Measurements from ENCODE around the gene M1AP. TPM values are rescaled to one million over a fixed set of nuclear protein-coding genes. Genes with fewer than 3 reads are reported as not detected.

M1AP gene, protein sequence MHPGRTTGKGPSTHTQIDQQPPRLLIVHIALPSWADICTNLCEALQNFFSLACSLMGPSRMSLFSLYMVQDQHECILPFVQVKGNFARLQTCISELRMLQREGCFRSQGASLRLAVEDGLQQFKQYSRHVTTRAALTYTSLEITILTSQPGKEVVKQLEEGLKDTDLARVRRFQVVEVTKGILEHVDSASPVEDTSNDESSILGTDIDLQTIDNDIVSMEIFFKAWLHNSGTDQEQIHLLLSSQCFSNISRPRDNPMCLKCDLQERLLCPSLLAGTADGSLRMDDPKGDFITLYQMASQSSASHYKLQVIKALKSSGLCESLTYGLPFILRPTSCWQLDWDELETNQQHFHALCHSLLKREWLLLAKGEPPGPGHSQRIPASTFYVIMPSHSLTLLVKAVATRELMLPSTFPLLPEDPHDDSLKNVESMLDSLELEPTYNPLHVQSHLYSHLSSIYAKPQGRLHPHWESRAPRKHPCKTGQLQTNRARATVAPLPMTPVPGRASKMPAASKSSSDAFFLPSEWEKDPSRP
- 0.33 and 0.47 TPM in 2 replicates for polyA plus RNA-seq (2011; rRNA removed)
- polyA minus RNA-seq (2011; rRNA and poly(A)+ RNA removed), result 0.33 TPM in 1 of 2 replicates, not detected in the other

DNA sequence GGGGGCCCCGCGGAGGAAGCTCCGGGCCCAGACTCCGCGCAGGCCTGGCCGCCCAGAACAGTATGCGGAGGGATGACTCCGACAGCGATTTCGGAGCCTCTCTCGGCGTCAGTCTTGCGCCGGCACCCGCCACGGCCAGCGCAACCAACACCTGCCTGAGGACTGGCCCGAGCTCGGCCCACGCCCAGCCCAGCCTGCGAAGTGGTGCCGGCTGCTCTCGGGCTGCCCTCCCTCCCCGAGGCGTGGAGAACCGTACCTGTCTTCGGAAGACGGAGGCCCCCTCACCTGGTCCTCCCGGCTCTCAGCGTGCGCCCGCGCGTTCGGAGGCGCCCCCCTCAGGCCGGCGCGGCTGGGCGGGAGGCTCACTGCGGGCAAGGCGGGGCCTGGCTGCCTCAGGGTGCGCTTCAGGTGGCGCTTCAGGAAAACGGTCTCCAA is at the start of gene M1AP:
M1AP (minus strand) TSS at position 322 of the 435 bp plus-strand sequence. CDS start 8,055 bp downstream, outside the sequence.
- H3K4me3 ChIP-seq (ENCODE audit: low read depth, low read length), result peak within 1 kb of the TSS; percentile 24
- H3K36me3 ChIP-seq (ENCODE audit: control insufficient read depth, insufficient read depth, low read length), result no peaks in the 10 kb centered on the region
- no peak for TF ChIP-seq CTCF (IDR thresholded peaks at IDR 0.05; ENCODE audit: insufficient read depth, low read depth, low read length)
- POLR2A ChIA-PET, result no interaction called here
- DNase-seq (ENCODE audit: low read depth), result no peak
- H3K27me3 ChIP-seq (ENCODE audit: control insufficient read depth, insufficient read depth, low read length), result peaks cover 2% of the 10 kb centered on the region; the same call in 1 of the 2 replicates
- CTCF ChIA-PET, result interaction anchor here (1.2 kb wide), 1 partner anchor 17 kb away, joined by 4 read pairs; no protein-coding TSS in a partner anchor

DNA sequence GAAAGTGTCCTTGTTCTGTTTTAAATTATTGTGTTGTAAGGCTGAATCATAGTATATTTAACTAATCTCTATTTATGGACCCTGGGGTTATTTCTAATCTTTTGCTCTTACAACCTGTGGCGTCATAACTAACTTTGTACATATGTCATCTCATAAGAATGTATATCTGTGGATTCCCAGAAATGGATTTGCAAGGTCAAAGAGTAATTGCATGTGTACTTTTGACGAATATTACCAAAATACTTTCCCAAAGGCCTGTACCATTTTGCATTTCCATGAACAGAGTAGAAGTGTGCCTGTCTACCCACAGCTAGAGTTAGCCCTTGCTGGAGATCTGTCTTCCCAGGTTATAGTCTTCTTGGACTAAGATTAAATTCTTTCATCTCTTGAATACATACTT is 48.7 kb upstream of the M1AP start:
- DNase-seq (ENCODE audit: low read depth), result no peak
- POLR2A ChIA-PET, result no interaction called here
- no peak overlapping the region for H3K4me3 ChIP-seq (ENCODE audit: low read depth, low read length)
- CTCF ChIA-PET, result no interaction called here
- H3K36me3 ChIP-seq (ENCODE audit: control insufficient read depth, insufficient read depth, low read length), result no peaks in the 10 kb centered on the region
- peaks cover 6% of the 10 kb centered on the region for H3K27me3 ChIP-seq (ENCODE audit: control insufficient read depth, insufficient read depth, low read length)
- TF ChIP-seq CTCF (IDR thresholded peaks at IDR 0.05; ENCODE audit: insufficient read depth, low read depth, low read length), result no peak

DNA sequence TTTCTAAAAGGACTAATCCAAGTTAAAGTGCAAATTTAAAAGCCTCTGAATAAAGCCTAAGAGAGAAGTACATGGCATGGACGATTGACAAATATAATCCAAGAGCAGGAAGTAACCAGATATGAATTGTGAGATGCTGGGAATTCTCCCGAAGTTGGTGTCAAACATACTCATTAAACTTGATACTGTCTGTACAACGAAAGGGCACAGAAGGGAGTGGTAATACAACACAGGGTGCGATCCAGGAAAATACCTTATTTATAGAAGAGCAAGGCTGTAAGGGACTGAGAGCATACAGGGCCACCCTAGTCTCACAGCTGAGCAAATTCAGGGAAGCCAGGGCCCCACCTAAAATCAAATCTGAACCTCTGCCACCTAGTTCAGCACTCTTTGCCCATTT is 47.5 kb upstream of the M1AP start:
- POLR2A ChIA-PET, result no interaction called here
- Histone ChIP-seq H3K36me3 (ENCODE audit: control insufficient read depth, insufficient read depth, low read length) (no peaks in the 10 kb centered on the region), H3K4me3 (ENCODE audit: low read depth, low read length) (no peak overlapping the region), H3K27me3 (ENCODE audit: control insufficient read depth, insufficient read depth, low read length) (peaks cover 5% of the 10 kb centered on the region)
- no peak for TF ChIP-seq CTCF (IDR thresholded peaks at IDR 0.05; ENCODE audit: insufficient read depth, low read depth, low read length)
- CTCF ChIA-PET, result interaction anchor here (1.6 to 1.7 kb wide), 2 partner anchors 141 to 180 kb away, joined by 3 to 29 read pairs; no protein-coding TSS in a partner anchor
- DNase-seq (ENCODE audit: low read depth), result no peak

- H3K27me3 ChIP-seq (ENCODE audit: control insufficient read depth, insufficient read depth, low read length), result peaks cover 2% of the 10 kb centered on the region
- H3K36me3 ChIP-seq (ENCODE audit: control insufficient read depth, insufficient read depth, low read length), result no peaks in the 10 kb centered on the region
- ChIA-PET CTCF (interaction anchor here (0.6 to 1.7 kb wide), 6 partner anchors 9 to 775 kb away, joined by 3 to 29 read pairs (median 3); no protein-coding TSS in a partner anchor), POLR2A (no interaction called here)
- TF ChIP-seq CTCF (IDR thresholded peaks at IDR 0.05; ENCODE audit: insufficient read depth, low read depth, low read length), result no peak
- no peak for DNase-seq (ENCODE audit: low read depth)
- no peak overlapping the region for H3K4me3 ChIP-seq (ENCODE audit: low read depth, low read length)
Observed at GRCh38 chr2:74694281-74694680, 46.2 kb upstream of the M1AP start.

DNA sequence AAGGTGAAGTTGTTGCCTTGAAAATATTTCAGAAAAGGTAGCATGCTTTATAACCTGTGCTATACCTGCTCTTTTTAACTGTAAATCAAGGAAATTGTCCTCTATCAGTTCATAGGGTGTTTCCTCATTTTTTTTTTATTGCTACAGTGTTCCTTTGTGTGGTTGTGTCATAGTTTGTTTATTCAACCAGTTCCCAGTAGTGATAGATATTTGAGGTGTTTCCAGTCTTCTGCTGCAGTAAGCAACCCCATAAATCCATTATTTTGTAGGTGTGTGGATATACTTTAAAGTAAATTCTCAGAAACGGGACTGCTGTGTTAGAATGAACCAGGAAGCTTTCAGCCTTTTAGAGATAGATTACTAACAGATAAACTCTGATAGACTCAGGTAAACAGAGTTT is 45.5 kb upstream of the M1AP start:
- ChIA-PET CTCF (interaction anchor here (0.6 to 1.0 kb wide), 2 partner anchors 370 to 776 kb away, joined by 3 read pairs; no protein-coding TSS in a partner anchor), POLR2A (no interaction called here)
- no peak for DNase-seq (ENCODE audit: low read depth)
- TF ChIP-seq CTCF (IDR thresholded peaks at IDR 0.05; ENCODE audit: insufficient read depth, low read depth, low read length), result no peak
- no peak overlapping the region for H3K4me3 ChIP-seq (ENCODE audit: low read depth, low read length)
- H3K36me3 ChIP-seq (ENCODE audit: control insufficient read depth, insufficient read depth, low read length), result no peaks in the 10 kb centered on the region
- peaks cover 4% of the 10 kb centered on the region for H3K27me3 ChIP-seq (ENCODE audit: control insufficient read depth, insufficient read depth, low read length)
